ENCODE measurements around the gene DDX39B. TPM values are rescaled to one million over a fixed set of nuclear protein-coding genes. Genes with fewer than 3 reads are reported as not detected.

DDX39B gene
- total RNA-seq, 2 experiments from 2014 or later: 483 to 498 TPM

- intact Hi-C loops (cut with DNase I, micrococcal nuclease): no loop called here
- ChIA-PET POLR2A (interaction anchor here (0.7 to 3.3 kb wide), 4 partner anchors 9 to 69 kb away, joined by 3 to 14 read pairs (median 4); partner anchors contain the start of gene DDX39B), CTCF (interaction anchor here (0.6 kb wide), 1 partner anchor 48 kb away, joined by 3 read pairs; no protein-coding TSS in a partner anchor)
- Mint-ChIP-seq H3K27ac (no peak overlapping the region), H3K36me3 (ENCODE audit: low read depth) (peaks cover 64% of the 10 kb centered on the region), H3K4me3 (peak overlapping the region; percentile 20), H3K9me3 (no peaks in the 10 kb centered on the region), H3K27me3 (no peaks in the 10 kb centered on the region), H3K4me1 (ENCODE audit: low read depth) (no peaks in the 10 kb centered on the region)
- no peak for TF ChIP-seq CTCF (IDR thresholded peaks at IDR 0.05)
- Histone ChIP-seq H3K4me3 (ENCODE audit: low read length) (no peak overlapping the region), H3K36me3 (ENCODE audit: insufficient read depth, low read length) (peaks cover 50% of the 10 kb centered on the region), H3K4me1 (ENCODE audit: insufficient read depth, low read length) (no peaks in the 10 kb centered on the region), H3K27me3 (ENCODE audit: control insufficient read depth in 1 of 2, insufficient read depth in 2 of 2, low read length in 2 of 2) (no peaks in the 10 kb centered on the region), H3K27ac (ENCODE audit: low read depth in 1 of 2, low read length in 2 of 2) (no peak overlapping the region), H3K9me3 (ENCODE audit: control insufficient read depth in 1 of 2, insufficient read depth in 1 of 2, low read length in 2 of 2) (no peaks in the 10 kb centered on the region)
- peak; percentile 7 for ATAC-seq (ENCODE audit: poor library complexity)
- DNase-seq: no peak
Measured at GRCh38 chr6:31529329-31530150, 12.3 kb downstream of the DDX39B start.

- Histone ChIP-seq H3K4me3 (ENCODE audit: low read length) (no peak within 1 kb of the TSS), H3K27ac (ENCODE audit: low read depth in 1 of 2, low read length in 2 of 2) (no peak within 1 kb of the TSS), H3K36me3 (ENCODE audit: insufficient read depth, low read length) (peaks cover 43% of the 10 kb centered on the region), H3K9me3 (ENCODE audit: control insufficient read depth in 1 of 2, insufficient read depth in 1 of 2, low read length in 2 of 2) (no peaks in the 10 kb centered on the region), H3K27me3 (ENCODE audit: control insufficient read depth in 1 of 2, insufficient read depth in 2 of 2, low read length in 2 of 2) (no peaks in the 10 kb centered on the region), H3K4me1 (ENCODE audit: insufficient read depth, low read length) (no peaks in the 10 kb centered on the region)
- Mint-ChIP-seq H3K4me3 (peak within 1 kb of the TSS; percentile 20), H3K4me1 (ENCODE audit: low read depth) (no peaks in the 10 kb centered on the region), H3K27me3 (no peaks in the 10 kb centered on the region), H3K9me3 (no peaks in the 10 kb centered on the region), H3K27ac (no peak within 1 kb of the TSS), H3K36me3 (ENCODE audit: low read depth) (peaks cover 57% of the 10 kb centered on the region)
- TF ChIP-seq CTCF (IDR thresholded peaks at IDR 0.05): no peak
- ChIA-PET CTCF (interaction anchor here (0.6 to 1.0 kb wide), 3 partner anchors 12 to 69 kb away, joined by 3 to 4 read pairs (median 3); no protein-coding TSS in a partner anchor), POLR2A (interaction anchor here (1.1 to 3.3 kb wide), 3 partner anchors 10 to 70 kb away, joined by 3 to 14 read pairs (median 5); partner anchors contain the start of gene DDX39B)
- DNase-seq (no peak), ATAC-seq (ENCODE audit: poor library complexity) (no peak)
- intact Hi-C loops (cut with DNase I, micrococcal nuclease): no loop called here
Measured at GRCh38 chr6:31528821-31529328, 12.9 kb downstream of the DDX39B start, which contains the start of gene MCCD1. Gene MCCD1, plus strand, starts transcription at chr6:31528962. Its CDS starts 53 bp downstream, at chr6:31529015.

GRCh38 chr6:31528307-31528777 lies 13.5 kb downstream of the DDX39B start:
- no peaks in the 10 kb centered on the region for H3K27me3 Mint-ChIP-seq
- ChIA-PET CTCF (interaction anchor here (1.0 to 1.2 kb wide), 3 partner anchors 10 to 69 kb away, joined by 3 to 6 read pairs (median 4); no protein-coding TSS in a partner anchor), POLR2A (interaction anchor here (1.1 to 3.3 kb wide), 4 partner anchors 10 to 70 kb away, joined by 3 to 14 read pairs (median 4); partner anchors contain the start of gene DDX39B)
- Histone ChIP-seq H3K27ac (ENCODE audit: low read depth in 1 of 2, low read length in 2 of 2) (no peak overlapping the region), H3K27me3 (ENCODE audit: control insufficient read depth in 1 of 2, insufficient read depth in 2 of 2, low read length in 2 of 2) (no peaks in the 10 kb centered on the region), H3K9me3 (ENCODE audit: control insufficient read depth in 1 of 2, insufficient read depth in 1 of 2, low read length in 2 of 2) (no peaks in the 10 kb centered on the region), H3K4me3 (ENCODE audit: low read length) (no peak overlapping the region), H3K36me3 (ENCODE audit: insufficient read depth, low read length) (peaks cover 38% of the 10 kb centered on the region), H3K4me1 (ENCODE audit: insufficient read depth, low read length) (no peaks in the 10 kb centered on the region)
- DNase-seq: no peak
- H3K4me3 Mint-ChIP-seq: no peak overlapping the region
- H3K4me1 Mint-ChIP-seq (ENCODE audit: low read depth): no peaks in the 10 kb centered on the region
- ATAC-seq (ENCODE audit: poor library complexity): no peak
- H3K9me3 Mint-ChIP-seq: no peaks in the 10 kb centered on the region
- no peak overlapping the region for H3K27ac Mint-ChIP-seq
- TF ChIP-seq CTCF (IDR thresholded peaks at IDR 0.05): no peak
- peaks cover 52% of the 10 kb centered on the region for H3K36me3 Mint-ChIP-seq (ENCODE audit: low read depth)
- intact Hi-C loops (cut with DNase I, micrococcal nuclease): no loop called here

All from CD4-positive, alpha-beta T cell (primary cell).